C4-2B (cell line): ENCODE results near the gene PITPNC1.

Experiments
- ZFX ChIP-seq: fragments of 450-650 bp; IDR thresholded peaks from 2 replicates; pipeline ENCODE4 v1.6.1; 2017
- TF ChIP-seq, protein P1 (sequence below): fragments of 450-650 bp; conservative IDR thresholded peaks from 2 replicates; pipeline ENCODE4 v1.5.1; 2017; ENCODE audit warnings: mild to moderate bottlenecking

DNA sequence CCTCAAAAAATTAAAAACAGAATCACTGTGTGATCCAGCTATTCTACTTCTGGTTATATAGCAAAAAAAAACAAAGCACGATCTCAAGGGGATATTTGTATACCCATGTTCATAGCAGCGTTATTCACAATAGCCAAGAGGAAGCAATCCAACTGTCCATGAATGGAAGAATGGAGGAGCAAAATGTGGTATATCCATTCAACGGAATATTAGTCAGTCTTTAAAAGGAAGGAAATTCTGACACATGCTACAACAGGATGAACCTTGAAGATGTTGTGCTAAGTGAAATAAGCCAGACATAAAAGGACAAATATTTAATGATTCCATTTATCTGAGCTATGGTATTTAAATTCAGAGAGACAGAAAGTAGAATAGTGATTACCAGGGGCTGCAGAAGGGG is 336.1 kb downstream of the PITPNC1 start:
- TF ChIP-seq, protein P1, sequence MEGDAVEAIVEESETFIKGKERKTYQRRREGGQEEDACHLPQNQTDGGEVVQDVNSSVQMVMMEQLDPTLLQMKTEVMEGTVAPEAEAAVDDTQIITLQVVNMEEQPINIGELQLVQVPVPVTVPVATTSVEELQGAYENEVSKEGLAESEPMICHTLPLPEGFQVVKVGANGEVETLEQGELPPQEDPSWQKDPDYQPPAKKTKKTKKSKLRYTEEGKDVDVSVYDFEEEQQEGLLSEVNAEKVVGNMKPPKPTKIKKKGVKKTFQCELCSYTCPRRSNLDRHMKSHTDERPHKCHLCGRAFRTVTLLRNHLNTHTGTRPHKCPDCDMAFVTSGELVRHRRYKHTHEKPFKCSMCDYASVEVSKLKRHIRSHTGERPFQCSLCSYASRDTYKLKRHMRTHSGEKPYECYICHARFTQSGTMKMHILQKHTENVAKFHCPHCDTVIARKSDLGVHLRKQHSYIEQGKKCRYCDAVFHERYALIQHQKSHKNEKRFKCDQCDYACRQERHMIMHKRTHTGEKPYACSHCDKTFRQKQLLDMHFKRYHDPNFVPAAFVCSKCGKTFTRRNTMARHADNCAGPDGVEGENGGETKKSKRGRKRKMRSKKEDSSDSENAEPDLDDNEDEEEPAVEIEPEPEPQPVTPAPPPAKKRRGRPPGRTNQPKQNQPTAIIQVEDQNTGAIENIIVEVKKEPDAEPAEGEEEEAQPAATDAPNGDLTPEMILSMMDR, result no peak
- no peak for TF ChIP-seq ZFX
